Esophagus squamous epithelium (tissue), 4 donors: ENCODE data around the gene GAL3ST2.

Experiments used
- POLR2A ChIP-seq, 4 donors: fragments of 450-650 bp; IDR thresholded peaks; one replicate each; pipeline ENCODE4 v1.6.1; 2017; ENCODE audit warnings: antibody characterized with exemption in 4 of 4, mild to moderate bottlenecking in 4 of 4, moderate library complexity in 3 of 4
- TF ChIP-seq, protein P1 (sequence below), 6 experiments: fragments of 450-650 bp in 4 of 6; fragments of 200-600 bp in 2 of 6; sonication (generic) in 2 of 6; IDR thresholded peaks; one replicate each; pipeline ENCODE4 v1.5.1; 2016 to 2019; ENCODE audit warnings: antibody characterized with exemption in 6 of 6, mild to moderate bottlenecking in 4 of 6, moderate library complexity in 4 of 6

DNA sequence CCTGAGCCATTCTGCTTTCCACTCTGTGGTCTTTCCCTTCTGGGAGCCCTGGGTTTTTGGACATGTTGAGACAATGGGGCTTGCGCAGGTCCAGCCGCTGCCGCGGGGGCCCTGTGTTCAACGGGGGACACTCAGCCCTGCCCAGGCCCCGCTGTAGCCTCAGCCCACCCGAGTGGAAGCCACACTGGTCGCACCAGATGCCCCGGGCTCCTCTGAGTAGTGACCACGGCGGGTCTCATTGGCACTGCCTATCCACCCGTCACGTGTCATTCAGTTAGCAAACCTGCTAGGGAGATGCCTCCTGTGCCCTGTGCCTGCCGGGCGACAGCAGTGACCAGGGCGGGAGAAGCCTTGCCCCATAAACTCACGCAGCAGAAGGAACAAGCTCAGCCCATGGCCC lies 23.1 kb upstream of the GAL3ST2 start:
- TF ChIP-seq, protein P1, sequence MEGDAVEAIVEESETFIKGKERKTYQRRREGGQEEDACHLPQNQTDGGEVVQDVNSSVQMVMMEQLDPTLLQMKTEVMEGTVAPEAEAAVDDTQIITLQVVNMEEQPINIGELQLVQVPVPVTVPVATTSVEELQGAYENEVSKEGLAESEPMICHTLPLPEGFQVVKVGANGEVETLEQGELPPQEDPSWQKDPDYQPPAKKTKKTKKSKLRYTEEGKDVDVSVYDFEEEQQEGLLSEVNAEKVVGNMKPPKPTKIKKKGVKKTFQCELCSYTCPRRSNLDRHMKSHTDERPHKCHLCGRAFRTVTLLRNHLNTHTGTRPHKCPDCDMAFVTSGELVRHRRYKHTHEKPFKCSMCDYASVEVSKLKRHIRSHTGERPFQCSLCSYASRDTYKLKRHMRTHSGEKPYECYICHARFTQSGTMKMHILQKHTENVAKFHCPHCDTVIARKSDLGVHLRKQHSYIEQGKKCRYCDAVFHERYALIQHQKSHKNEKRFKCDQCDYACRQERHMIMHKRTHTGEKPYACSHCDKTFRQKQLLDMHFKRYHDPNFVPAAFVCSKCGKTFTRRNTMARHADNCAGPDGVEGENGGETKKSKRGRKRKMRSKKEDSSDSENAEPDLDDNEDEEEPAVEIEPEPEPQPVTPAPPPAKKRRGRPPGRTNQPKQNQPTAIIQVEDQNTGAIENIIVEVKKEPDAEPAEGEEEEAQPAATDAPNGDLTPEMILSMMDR (IDR thresholded peaks at IDR 0.05), result no peak
- TF ChIP-seq POLR2A (IDR thresholded peaks at IDR 0.05), result no peak
